ENCODE data around the gene VSTM4.

- TF ChIP-seq CTCF (conservative IDR thresholded peaks at IDR 0.05; ENCODE audit: low read length) (no peak), EZH2phosphoT487 (IDR thresholded peaks at IDR 0.05; ENCODE audit: borderline replicate concordance) (no peak)
Observed at GRCh38 chr10:49109669-49110340, 5.5 kb downstream of the VSTM4 start.

Measured in Loucy (cell line).